HepG2 (cell line): ENCODE results near the gene ANKRD27. TPM values are rescaled to one million over a fixed set of nuclear protein-coding genes. Genes with fewer than 3 reads are reported as not detected.

Source experiments
- E2F5 ChIP-seq: sonication (generic); formaldehyde crosslinking; conservative IDR thresholded peaks from 2 replicates; pipeline ENCODE4 v1.4.0; 2020; ENCODE audit warnings: missing genetic modification reagents
- EP300 ChIP-seq, 3 experiments: sonication (generic) in 1 of 3; formaldehyde crosslinking in 1 of 3; IDR thresholded peaks; 2 replicates each; pipeline versions ENCODE4 v1.5.1 to v1.6.1; 2011 to 2020; ENCODE audit warnings: low read depth in 2 of 3, low read length in 2 of 3, borderline replicate concordance in 1 of 3, improper control_type of control experiment in 1 of 3, mild to moderate bottlenecking in 1 of 3, missing genetic modification reagents in 1 of 3, moderate library complexity in 1 of 3
- HIVEP1 ChIP-seq: sonication (generic); formaldehyde crosslinking; IDR thresholded peaks from 2 replicates; pipeline ENCODE4 v1.4.0; 2020; ENCODE audit warnings: mild to moderate bottlenecking, missing genetic modification reagents
- HNRNPLL ChIP-seq: fragments of 200-400 bp; formaldehyde crosslinking; IDR thresholded peaks from 2 replicates; pipeline ENCODE4 v1.6.1; 2017; ENCODE audit warnings: mild to moderate bottlenecking, low read depth, low read length; ENCODE audit not compliant: poor library complexity, severe bottlenecking
- ISX ChIP-seq: sonication (generic); formaldehyde crosslinking; conservative IDR thresholded peaks from 2 replicates; pipeline ENCODE4 v1.5.0; 2020; ENCODE audit warnings: missing genetic modification reagents
- LCORL ChIP-seq, 2 experiments: fragments of 450-650 bp in 1 of 2; sonication (generic) in 1 of 2; formaldehyde crosslinking in 1 of 2; IDR thresholded peaks; 2 replicates each; pipeline versions ENCODE4 v1.5.0 to v1.6.1; 2017 to 2020; ENCODE audit warnings: antibody characterized with exemption in 1 of 2, missing genetic modification reagents in 1 of 2
- MXI1 ChIP-seq: IDR thresholded peaks from 3 replicates; pipeline ENCODE4 v1.6.1; 2012; ENCODE audit warnings: low read depth, low read length, inconsistent platforms, borderline replicate concordance
- MYC ChIP-seq: sonication (generic); formaldehyde crosslinking; IDR thresholded peaks from 2 replicates; pipeline ENCODE4 v1.9.0; 2021; ENCODE audit warnings: missing genetic modification reagents, borderline replicate concordance
- RNF2 ChIP-seq: fragments of 450-650 bp; conservative IDR thresholded peaks from 2 replicates; pipeline ENCODE4 v1.6.1; 2016; ENCODE audit warnings: low read depth
- SOX5 ChIP-seq: IDR thresholded peaks from 2 replicates; pipeline ENCODE4 v1.6.1; 2016; ENCODE audit warnings: borderline replicate concordance
- TRIM24 ChIP-seq: sonication (generic); formaldehyde crosslinking; IDR thresholded peaks from 2 replicates; pipeline ENCODE4 v1.8.0; 2022; ENCODE audit warnings: mild to moderate bottlenecking, missing genetic modification reagents
- U2AF1 ChIP-seq: fragments of 200-400 bp; formaldehyde crosslinking; optimal IDR thresholded peaks from 2 replicates; pipeline ENCODE3; 2017; ENCODE audit warnings: mild to moderate bottlenecking, low read depth, low read length
- ZFP1 ChIP-seq: IDR thresholded peaks from 2 replicates; pipeline ENCODE4 v1.6.1; 2016
- ZIK1 ChIP-seq: sonication (generic); formaldehyde crosslinking; IDR thresholded peaks from 2 replicates; pipeline ENCODE4 v1.5.0; 2020; ENCODE audit warnings: mild to moderate bottlenecking, low read depth, missing genetic modification reagents, borderline replicate concordance
- ZNF12 ChIP-seq: sonication (generic); formaldehyde crosslinking; IDR thresholded peaks from 2 replicates; pipeline ENCODE4 v1.5.0; 2020; ENCODE audit warnings: missing genetic modification reagents
- ZNF296 ChIP-seq: sonication (generic); formaldehyde crosslinking; conservative IDR thresholded peaks from 2 replicates; pipeline ENCODE4 v1.5.0; 2020; ENCODE audit warnings: mild to moderate bottlenecking, missing genetic modification reagents
- ZNF607 ChIP-seq: sonication (generic); formaldehyde crosslinking; IDR thresholded peaks from 2 replicates; pipeline ENCODE4 v1.5.1; 2020; ENCODE audit warnings: missing genetic modification reagents, mild to moderate bottlenecking, borderline replicate concordance
- ZNF782 ChIP-seq: sonication (generic); formaldehyde crosslinking; IDR thresholded peaks from 2 replicates; pipeline ENCODE4 v1.4.0; 2020; ENCODE audit warnings: missing genetic modification reagents, mild to moderate bottlenecking, borderline replicate concordance
- polyA plus RNA-seq, 8 experiments: library from polyadenylated mRNA; depleted of rRNA in 3 of 8; stranded (reverse) in 7 of 8; unstranded in 1 of 8; fragments of >200 nt; fragmentation: Illumina TruSeq in 4 of 8; extraction: Trizol in 4 of 8; gene quantifications; 2 replicates each; pipeline versions ENCODE4 v1.2.1 to v1.2.3, GENCODE V29; 2011 to 2016; ENCODE audit warnings: low read depth in 4 of 8, missing spikeins in 1 of 8, mixed read lengths in 1 of 8; ENCODE audit not compliant: insufficient read depth in 1 of 8
- total RNA-seq, 5 experiments: library from RNA; depleted of rRNA; stranded (reverse); fragments of >200 nt; fragmentation: Illumina TruSeq; extraction: Trizol; gene quantifications; 2 replicates each; pipeline ENCODE4 v1.2.3, GENCODE V29; 2016; ENCODE audit warnings: low read depth in 1 of 5
- TF ChIP-seq, protein P1 (sequence below), 2 experiments: sonication (generic) in 1 of 2; formaldehyde crosslinking in 1 of 2; IDR thresholded peaks; 2 replicates each; pipeline versions ENCODE4 v1.5.1 to v1.6.1; 2011 to 2020; ENCODE audit warnings: borderline replicate concordance in 1 of 2, low read depth in 1 of 2, low read length in 1 of 2, mild to moderate bottlenecking in 1 of 2, missing genetic modification reagents in 1 of 2, moderate library complexity in 1 of 2
- TF ChIP-seq, protein P2 (sequence below): sonication (generic); IDR thresholded peaks from 2 replicates; pipeline ENCODE4 v1.6.1; 2016; ENCODE audit warnings: low read depth, borderline replicate concordance
- TF ChIP-seq, protein P3 (sequence below): sonication (generic); formaldehyde crosslinking; IDR thresholded peaks from 2 replicates; pipeline ENCODE4 v1.5.0; 2020; ENCODE audit warnings: missing genetic modification reagents
- TF ChIP-seq, protein P4 (sequence below): sonication (generic); formaldehyde crosslinking; IDR thresholded peaks from 2 replicates; pipeline ENCODE4 v1.4.0; 2020; ENCODE audit warnings: missing genetic modification reagents; ENCODE audit errors: not compliant biosample characterization

Gene ANKRD27
- total and polyA plus RNA-seq, 2 of the 13 experiments (the other 11 are each of a cell fraction or from before 2014, with no cell fraction given), result 22.2 to 23.7 TPM

GRCh38 chr19:32691291-32691951 lies 16.4 kb upstream of the ANKRD27 start, which contains the start of gene NUDT19 (continued):
- TF ChIP-seq, protein P1, sequence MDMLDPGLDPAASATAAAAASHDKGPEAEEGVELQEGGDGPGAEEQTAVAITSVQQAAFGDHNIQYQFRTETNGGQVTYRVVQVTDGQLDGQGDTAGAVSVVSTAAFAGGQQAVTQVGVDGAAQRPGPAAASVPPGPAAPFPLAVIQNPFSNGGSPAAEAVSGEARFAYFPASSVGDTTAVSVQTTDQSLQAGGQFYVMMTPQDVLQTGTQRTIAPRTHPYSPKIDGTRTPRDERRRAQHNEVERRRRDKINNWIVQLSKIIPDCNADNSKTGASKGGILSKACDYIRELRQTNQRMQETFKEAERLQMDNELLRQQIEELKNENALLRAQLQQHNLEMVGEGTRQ (IDR thresholded peaks at IDR 0.05; ENCODE audit: low read depth, low read length), result no peak
- TF ChIP-seq, protein P1 (CRISPR knock-in tag; IDR thresholded peaks at IDR 0.05; ENCODE audit: borderline replicate concordance), result no peak
- TF ChIP-seq ZNF782 (CRISPR knock-in tag), result no peak
- no peak for TF ChIP-seq EP300 (IDR thresholded peaks at IDR 0.05; ENCODE audit: low read depth in 2 of 2, low read length in 2 of 2)
- TF ChIP-seq EP300 (CRISPR knock-in tag; IDR thresholded peaks at IDR 0.05; ENCODE audit: borderline replicate concordance), result no peak
- peak; percentile 51; the same call in 1 of the 2 replicates for TF ChIP-seq MYC (CRISPR knock-in tag)
- TF ChIP-seq E2F5 (CRISPR knock-in tag), result 0 out of 2 replicates have a peak, but pooled peaks have one; percentile 46
- 0 out of 2 replicates have a peak, but pooled peaks have one; percentile 66 for TF ChIP-seq RNF2
- peak; percentile 54; the same call in 1 of the 2 replicates for TF ChIP-seq ZIK1 (CRISPR knock-in tag)
- peak; percentile 68; the same call in 1 of the 2 replicates for TF ChIP-seq HIVEP1 (CRISPR knock-in tag)
- TF ChIP-seq TRIM24 (CRISPR knock-in tag), result no peak
- TF ChIP-seq U2AF1, result no peak
- TF ChIP-seq MXI1, result 0 out of 3 replicates have a peak, but pooled peaks have one; percentile 9
- no peak for TF ChIP-seq LCORL (IDR thresholded peaks at IDR 0.05)
- peak; percentile 45; the same call in 1 of the 2 replicates for TF ChIP-seq LCORL (CRISPR knock-in tag; IDR thresholded peaks at IDR 0.05)
- TF ChIP-seq, protein P2, sequence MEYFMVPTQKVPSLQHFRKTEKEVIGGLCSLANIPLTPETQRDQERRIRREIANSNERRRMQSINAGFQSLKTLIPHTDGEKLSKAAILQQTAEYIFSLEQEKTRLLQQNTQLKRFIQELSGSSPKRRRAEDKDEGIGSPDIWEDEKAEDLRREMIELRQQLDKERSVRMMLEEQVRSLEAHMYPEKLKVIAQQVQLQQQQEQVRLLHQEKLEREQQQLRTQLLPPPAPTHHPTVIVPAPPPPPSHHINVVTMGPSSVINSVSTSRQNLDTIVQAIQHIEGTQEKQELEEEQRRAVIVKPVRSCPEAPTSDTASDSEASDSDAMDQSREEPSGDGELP, result peak; percentile 78
- TF ChIP-seq, protein P3, sequence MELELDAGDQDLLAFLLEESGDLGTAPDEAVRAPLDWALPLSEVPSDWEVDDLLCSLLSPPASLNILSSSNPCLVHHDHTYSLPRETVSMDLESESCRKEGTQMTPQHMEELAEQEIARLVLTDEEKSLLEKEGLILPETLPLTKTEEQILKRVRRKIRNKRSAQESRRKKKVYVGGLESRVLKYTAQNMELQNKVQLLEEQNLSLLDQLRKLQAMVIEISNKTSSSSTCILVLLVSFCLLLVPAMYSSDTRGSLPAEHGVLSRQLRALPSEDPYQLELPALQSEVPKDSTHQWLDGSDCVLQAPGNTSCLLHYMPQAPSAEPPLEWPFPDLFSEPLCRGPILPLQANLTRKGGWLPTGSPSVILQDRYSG (CRISPR knock-in tag), result 0 out of 2 replicates have a peak, but pooled peaks have one; percentile 6
- 0 out of 2 replicates have a peak, but pooled peaks have one; percentile 30 for TF ChIP-seq ZNF607 (CRISPR knock-in tag)
- TF ChIP-seq SOX5 (CRISPR knock-in tag), result 0 out of 2 replicates have a peak, but pooled peaks have one; percentile 21
- no peak for TF ChIP-seq ZFP1 (CRISPR knock-in tag)
- TF ChIP-seq ISX, result 0 out of 2 replicates have a peak, but pooled peaks have one; percentile 78
- TF ChIP-seq HNRNPLL, result peak; percentile 19
- TF ChIP-seq, protein P4, sequence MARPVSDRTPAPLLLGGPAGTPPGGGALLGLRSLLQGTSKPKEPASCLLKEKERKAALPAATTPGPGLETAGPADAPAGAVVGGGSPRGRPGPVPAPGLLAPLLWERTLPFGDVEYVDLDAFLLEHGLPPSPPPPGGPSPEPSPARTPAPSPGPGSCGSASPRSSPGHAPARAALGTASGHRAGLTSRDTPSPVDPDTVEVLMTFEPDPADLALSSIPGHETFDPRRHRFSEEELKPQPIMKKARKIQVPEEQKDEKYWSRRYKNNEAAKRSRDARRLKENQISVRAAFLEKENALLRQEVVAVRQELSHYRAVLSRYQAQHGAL (CRISPR knock-in tag), result peak; percentile 78
- no peak for TF ChIP-seq ZNF12 (CRISPR knock-in tag)
- 0 out of 2 replicates have a peak, but pooled peaks have one; percentile 56 for TF ChIP-seq ZNF296
